Measurements from ENCODE around the gene ATP6AP2.

The ATP6AP2 gene

GRCh38 chrX:40646489-40647306, 65.9 kb downstream of the ATP6AP2 start:
- no peaks in the 10 kb centered on the region for H3K9me3 ChIP-seq (ENCODE audit: control insufficient read depth in 1 of 2, low read length in 2 of 2)
- no peaks in the 10 kb centered on the region for H3K27me3 ChIP-seq (ENCODE audit: low read depth, low read length)
- H3K4me1 ChIP-seq (ENCODE audit: control insufficient read depth in 1 of 2, insufficient read depth in 2 of 2, low read length in 2 of 2), result peaks cover 0 to 24% of the 10 kb centered on the region in 2 donors
- H3K36me3 ChIP-seq (ENCODE audit: control insufficient read depth in 1 of 2, insufficient read depth in 2 of 2, low read length in 2 of 2), result peaks cover 0 to 4% of the 10 kb centered on the region in 2 donors
- H3K4me3 ChIP-seq (ENCODE audit: low read depth in 1 of 2, low read length in 2 of 2), result peak overlapping the region; percentile 75 to 80
- peak overlapping the region; percentile 93 for H3K27ac ChIP-seq (ENCODE audit: low read length)

- no peaks in the 10 kb centered on the region for H3K27me3 ChIP-seq (ENCODE audit: low read depth, low read length)
- no peaks in the 10 kb centered on the region for H3K9me3 ChIP-seq (ENCODE audit: control insufficient read depth in 1 of 2, low read length in 2 of 2)
- H3K4me3 ChIP-seq (ENCODE audit: low read depth in 1 of 2, low read length in 2 of 2), result peak within 1 kb of the TSS; percentile 75 to 80
- peaks cover 0 to 17% of the 10 kb centered on the region in 2 donors for H3K4me1 ChIP-seq (ENCODE audit: control insufficient read depth in 1 of 2, insufficient read depth in 2 of 2, low read length in 2 of 2)
- peak within 1 kb of the TSS; percentile 93 for H3K27ac ChIP-seq (ENCODE audit: low read length)
- peaks cover 0 to 4% of the 10 kb centered on the region in 2 donors for H3K36me3 ChIP-seq (ENCODE audit: control insufficient read depth in 1 of 2, insufficient read depth in 2 of 2, low read length in 2 of 2)
These were observed 66.8 kb downstream of the ATP6AP2 start, which contains the start of gene CXorf38 for GRCh38 chrX:40647307-40648197. CXorf38 (minus strand) TSS chrX:40647561; CDS start chrX:40647520, 41 bp downstream.

GRCh38 chrX:40651620-40652223, 71.0 kb downstream of the ATP6AP2 start:
- peaks cover 0 to 3% of the 10 kb centered on the region in 2 donors for H3K4me1 ChIP-seq (ENCODE audit: control insufficient read depth in 1 of 2, insufficient read depth in 2 of 2, low read length in 2 of 2)
- no peak overlapping the region for H3K4me3 ChIP-seq (ENCODE audit: low read depth in 1 of 2, low read length in 2 of 2)
- peaks cover 0 to 9% of the 10 kb centered on the region in 2 donors for H3K36me3 ChIP-seq (ENCODE audit: control insufficient read depth in 1 of 2, insufficient read depth in 2 of 2, low read length in 2 of 2)
- no peaks in the 10 kb centered on the region for H3K27me3 ChIP-seq (ENCODE audit: low read depth, low read length)
- H3K27ac ChIP-seq (ENCODE audit: low read length), result no peak overlapping the region
- no peaks in the 10 kb centered on the region for H3K9me3 ChIP-seq (ENCODE audit: control insufficient read depth in 1 of 2, low read length in 2 of 2)

GRCh38 chrX:40652664-40653063, 71.9 kb downstream of the ATP6AP2 start:
- no peaks in the 10 kb centered on the region for H3K9me3 ChIP-seq (ENCODE audit: control insufficient read depth in 1 of 2, low read length in 2 of 2)
- H3K4me3 ChIP-seq (ENCODE audit: low read depth in 1 of 2, low read length in 2 of 2), result no peak overlapping the region
- H3K4me1 ChIP-seq (ENCODE audit: control insufficient read depth in 1 of 2, insufficient read depth in 2 of 2, low read length in 2 of 2), result peaks cover 0 to 3% of the 10 kb centered on the region in 2 donors
- no peaks in the 10 kb centered on the region for H3K27me3 ChIP-seq (ENCODE audit: low read depth, low read length)
- H3K36me3 ChIP-seq (ENCODE audit: control insufficient read depth in 1 of 2, insufficient read depth in 2 of 2, low read length in 2 of 2), result peaks cover 0 to 9% of the 10 kb centered on the region in 2 donors
- H3K27ac ChIP-seq (ENCODE audit: low read length), result no peak overlapping the region

DNA sequence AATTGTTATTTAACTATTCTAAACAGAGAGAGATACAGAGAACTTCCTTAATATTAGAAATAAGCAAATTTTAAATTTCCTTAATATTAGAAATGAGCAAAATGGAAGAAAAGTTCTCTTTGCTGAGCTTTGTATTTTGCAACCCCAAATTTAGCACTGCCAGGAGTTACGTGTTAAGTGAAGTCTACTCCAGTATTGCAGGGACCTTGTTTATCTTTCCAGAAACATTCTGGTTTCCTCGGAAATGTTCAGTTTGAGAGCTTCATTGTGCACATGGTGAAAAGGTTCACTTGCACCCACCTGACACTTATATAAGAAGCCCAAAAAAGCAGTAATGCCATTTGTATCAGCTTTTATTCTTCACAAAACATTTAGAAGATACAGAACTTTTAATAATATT, 72.8 kb downstream of the ATP6AP2 start:
- H3K4me1 ChIP-seq (ENCODE audit: control insufficient read depth in 1 of 2, insufficient read depth in 2 of 2, low read length in 2 of 2), result no peaks in the 10 kb centered on the region
- no peaks in the 10 kb centered on the region for H3K27me3 ChIP-seq (ENCODE audit: low read depth, low read length)
- H3K27ac ChIP-seq (ENCODE audit: low read length), result no peak overlapping the region
- no peak overlapping the region for H3K4me3 ChIP-seq (ENCODE audit: low read depth in 1 of 2, low read length in 2 of 2)
- no peaks in the 10 kb centered on the region for H3K9me3 ChIP-seq (ENCODE audit: control insufficient read depth in 1 of 2, low read length in 2 of 2)
- peaks cover 0 to 9% of the 10 kb centered on the region in 2 donors for H3K36me3 ChIP-seq (ENCODE audit: control insufficient read depth in 1 of 2, insufficient read depth in 2 of 2, low read length in 2 of 2)
